BE2C (cell line): ENCODE data around the gene HEBP2.

Source experiments
- DNase-seq: peaks from one replicate; pipeline ENCODE4 v3.0.0-alpha.2; 2020
- H3K27me3 ChIP-seq: fragments of 250-450 bp; sonication (Bioruptor Pico); 2 replicates; pipeline ENCODE4 v1.5.1; 2020; ENCODE audit warnings: mild to moderate bottlenecking
- H3K36me3 ChIP-seq: fragments of 250-450 bp; sonication (Bioruptor Pico); 2 replicates; pipeline ENCODE4 v1.5.1; 2020; ENCODE audit warnings: mild to moderate bottlenecking
- H3K4me1 ChIP-seq: fragments of 250-450 bp; sonication (Bioruptor Pico); 2 replicates; pipeline ENCODE4 v1.5.1; 2020
- H3K4me3 ChIP-seq: 2 replicates; pipeline ENCODE4 v1.5.1; 2011; ENCODE audit warnings: low read depth, low read length
- H3K9me3 ChIP-seq: fragments of 250-450 bp; sonication (Bioruptor Pico); 2 replicates; pipeline ENCODE4 v1.5.1; 2020
- CTCF ChIP-seq: IDR thresholded peaks from 2 replicates; pipeline ENCODE4 v1.5.1; 2012; ENCODE audit warnings: mild to moderate bottlenecking, low read depth, low read length

HEBP2 gene

GRCh38 chr6:138382498-138383265 is 21.3 kb upstream of the HEBP2 start:
- TF ChIP-seq CTCF, result no peak
- no peak for DNase-seq
- H3K4me1 ChIP-seq, result peaks cover 7% of the 10 kb centered on the region

GRCh38 chr6:138383776-138384175 is 20.2 kb upstream of the HEBP2 start:
- H3K27me3 ChIP-seq, result no peaks in the 10 kb centered on the region
- no peak for TF ChIP-seq CTCF

More at GRCh38 chr6:138382498-138383265, 21.3 kb upstream of the HEBP2 start:
- no peaks in the 10 kb centered on the region for H3K9me3 ChIP-seq
- H3K4me3 ChIP-seq, result no peak overlapping the region
- H3K36me3 ChIP-seq, result no peaks in the 10 kb centered on the region
- H3K27me3 ChIP-seq, result no peaks in the 10 kb centered on the region

GRCh38 chr6:138386897-138387296 is 17.1 kb upstream of the HEBP2 start:
- Histone ChIP-seq H3K4me1 (no peaks in the 10 kb centered on the region), H3K36me3 (no peaks in the 10 kb centered on the region), H3K27me3 (no peaks in the 10 kb centered on the region), H3K4me3 (no peak overlapping the region), H3K9me3 (no peaks in the 10 kb centered on the region)
- no peak for DNase-seq
- no peak for TF ChIP-seq CTCF

More at GRCh38 chr6:138383776-138384175, 20.2 kb upstream of the HEBP2 start:
- no peak for DNase-seq
- Histone ChIP-seq H3K9me3 (no peaks in the 10 kb centered on the region), H3K36me3 (no peaks in the 10 kb centered on the region), H3K4me3 (no peak overlapping the region), H3K4me1 (no peaks in the 10 kb centered on the region)

DNA sequence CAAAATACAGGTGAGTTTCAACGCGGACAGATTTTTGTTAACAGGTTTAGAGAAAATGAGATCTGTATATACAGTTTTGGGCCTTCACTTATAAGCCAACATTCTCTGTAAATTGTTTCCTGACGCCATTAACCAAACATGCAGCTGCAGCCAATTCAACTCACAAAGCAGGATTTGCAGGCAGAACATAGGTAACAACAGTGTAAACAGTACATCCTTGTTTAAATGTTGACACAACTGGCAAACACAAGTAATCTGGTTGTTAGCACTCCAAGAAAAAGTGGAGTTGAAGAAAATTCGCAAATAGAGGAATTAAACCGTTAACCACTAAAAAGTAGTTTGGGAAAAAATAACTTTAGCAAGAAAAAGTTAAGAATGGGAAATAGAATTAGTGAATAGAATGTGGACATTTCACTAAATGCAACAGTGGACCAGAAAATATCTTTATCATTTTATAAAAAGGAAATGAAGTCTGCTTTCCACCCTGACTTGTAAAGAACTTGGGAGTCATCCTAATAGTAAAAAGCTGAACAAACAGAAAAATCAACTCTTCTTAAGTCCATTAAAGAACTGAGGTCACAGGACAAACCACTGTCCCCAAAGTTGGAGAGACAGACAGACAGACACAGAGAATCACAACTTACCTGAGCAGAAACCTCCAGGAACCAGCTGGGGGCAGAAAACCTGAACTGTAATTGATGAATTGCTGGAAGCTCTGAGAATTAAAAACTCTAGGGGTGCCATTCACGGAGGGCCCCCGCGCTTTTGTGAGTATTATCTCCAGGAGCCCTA is 16.2 kb upstream of the HEBP2 start:
- Histone ChIP-seq H3K36me3 (no peaks in the 10 kb centered on the region), H3K4me1 (no peaks in the 10 kb centered on the region), H3K4me3 (no peak overlapping the region), H3K27me3 (no peaks in the 10 kb centered on the region), H3K9me3 (no peaks in the 10 kb centered on the region)
- no peak for DNase-seq
- no peak for TF ChIP-seq CTCF

- H3K9me3 ChIP-seq, result no peaks in the 10 kb centered on the region; the same call in 1 of the 2 replicates
- no peaks in the 10 kb centered on the region for H3K36me3 ChIP-seq
- TF ChIP-seq CTCF, result no peak
- peaks cover 3% of the 10 kb centered on the region; the same call in 1 of the 2 replicates for H3K4me1 ChIP-seq
- no peaks in the 10 kb centered on the region for H3K27me3 ChIP-seq
- H3K4me3 ChIP-seq, result no peak overlapping the region
- DNase-seq, result no peak
These were observed 14.5 kb upstream of the HEBP2 start for GRCh38 chr6:138389551-138389950.
